Liver (tissue), 3 donors: ENCODE data around the gene USP37.

Experiments
- CTCF ChIP-seq: fragments of 150-350 bp; IDR thresholded peaks from 2 replicates; pipeline ENCODE4 v1.5.1; 2017; ENCODE audit warnings: improper control_type of control experiment, low read depth, low read length; ENCODE audit not compliant: missing input control
- GABPA ChIP-seq, 2 donors: IDR thresholded peaks in 1 of 2; conservative IDR thresholded peaks in 1 of 2; 2 replicates each; pipeline ENCODE4 v1.6.1; 2016; ENCODE audit warnings: antibody characterized with exemption in 2 of 2, mild to moderate bottlenecking in 1 of 2, moderate library complexity in 1 of 2
- JUND ChIP-seq, 2 donors: IDR thresholded peaks; 2 replicates each; pipeline ENCODE4 v1.6.1; 2016; ENCODE audit warnings: antibody characterized with exemption in 2 of 2
- SP1 ChIP-seq: IDR thresholded peaks from 2 replicates; pipeline ENCODE4 v1.6.1; 2018; ENCODE audit warnings: antibody characterized with exemption, mild to moderate bottlenecking
- TAF1 ChIP-seq: conservative IDR thresholded peaks from 2 replicates; pipeline ENCODE4 v1.6.1; 2016; ENCODE audit warnings: antibody characterized with exemption, mild to moderate bottlenecking
- YY1 ChIP-seq: IDR thresholded peaks from 2 replicates; pipeline ENCODE4 v1.6.1; 2016; ENCODE audit warnings: antibody characterized with exemption, mild to moderate bottlenecking
- TF ChIP-seq, protein P1 (sequence below): IDR thresholded peaks from 2 replicates; pipeline ENCODE4 v1.6.1; 2016; ENCODE audit warnings: antibody characterized with exemption, mild to moderate bottlenecking
- TF ChIP-seq, protein P2 (sequence below): IDR thresholded peaks from 2 replicates; pipeline ENCODE4 v1.6.1; 2016; ENCODE audit warnings: antibody characterized with exemption
- donor health status: healthy.
- donor health status: healthy.

GRCh38 chr2:218405086-218405745 is 162.9 kb downstream of the USP37 start:
- TF ChIP-seq CTCF (no peak), GABPA (IDR thresholded peaks at IDR 0.05 in 1 of 2, conservative IDR thresholded peaks at IDR 0.05 in 1 of 2) (no peak), YY1 (no peak), TAF1 (no peak), JUND (IDR thresholded peaks at IDR 0.05) (no peak), SP1 (no peak)
- TF ChIP-seq, protein P1, sequence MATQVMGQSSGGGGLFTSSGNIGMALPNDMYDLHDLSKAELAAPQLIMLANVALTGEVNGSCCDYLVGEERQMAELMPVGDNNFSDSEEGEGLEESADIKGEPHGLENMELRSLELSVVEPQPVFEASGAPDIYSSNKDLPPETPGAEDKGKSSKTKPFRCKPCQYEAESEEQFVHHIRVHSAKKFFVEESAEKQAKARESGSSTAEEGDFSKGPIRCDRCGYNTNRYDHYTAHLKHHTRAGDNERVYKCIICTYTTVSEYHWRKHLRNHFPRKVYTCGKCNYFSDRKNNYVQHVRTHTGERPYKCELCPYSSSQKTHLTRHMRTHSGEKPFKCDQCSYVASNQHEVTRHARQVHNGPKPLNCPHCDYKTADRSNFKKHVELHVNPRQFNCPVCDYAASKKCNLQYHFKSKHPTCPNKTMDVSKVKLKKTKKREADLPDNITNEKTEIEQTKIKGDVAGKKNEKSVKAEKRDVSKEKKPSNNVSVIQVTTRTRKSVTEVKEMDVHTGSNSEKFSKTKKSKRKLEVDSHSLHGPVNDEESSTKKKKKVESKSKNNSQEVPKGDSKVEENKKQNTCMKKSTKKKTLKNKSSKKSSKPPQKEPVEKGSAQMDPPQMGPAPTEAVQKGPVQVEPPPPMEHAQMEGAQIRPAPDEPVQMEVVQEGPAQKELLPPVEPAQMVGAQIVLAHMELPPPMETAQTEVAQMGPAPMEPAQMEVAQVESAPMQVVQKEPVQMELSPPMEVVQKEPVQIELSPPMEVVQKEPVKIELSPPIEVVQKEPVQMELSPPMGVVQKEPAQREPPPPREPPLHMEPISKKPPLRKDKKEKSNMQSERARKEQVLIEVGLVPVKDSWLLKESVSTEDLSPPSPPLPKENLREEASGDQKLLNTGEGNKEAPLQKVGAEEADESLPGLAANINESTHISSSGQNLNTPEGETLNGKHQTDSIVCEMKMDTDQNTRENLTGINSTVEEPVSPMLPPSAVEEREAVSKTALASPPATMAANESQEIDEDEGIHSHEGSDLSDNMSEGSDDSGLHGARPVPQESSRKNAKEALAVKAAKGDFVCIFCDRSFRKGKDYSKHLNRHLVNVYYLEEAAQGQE = no peak
- TF ChIP-seq, protein P2, sequence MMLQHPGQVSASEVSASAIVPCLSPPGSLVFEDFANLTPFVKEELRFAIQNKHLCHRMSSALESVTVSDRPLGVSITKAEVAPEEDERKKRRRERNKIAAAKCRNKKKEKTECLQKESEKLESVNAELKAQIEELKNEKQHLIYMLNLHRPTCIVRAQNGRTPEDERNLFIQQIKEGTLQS = no peak
